IPS-NIHi7 (cell line): ENCODE measurements around the gene R3HDM2.

Experiments used
- DNase-seq: peaks from one replicate; pipeline ENCODE4 v3.0.0; 2012; ENCODE audit warnings: mixed read lengths; ENCODE audit errors: extremely low spot score

R3HDM2 gene

GRCh38 chr12:57240066-57240921 lies 190.5 kb downstream of the R3HDM2 start:
- DNase-seq = no peak

DNA sequence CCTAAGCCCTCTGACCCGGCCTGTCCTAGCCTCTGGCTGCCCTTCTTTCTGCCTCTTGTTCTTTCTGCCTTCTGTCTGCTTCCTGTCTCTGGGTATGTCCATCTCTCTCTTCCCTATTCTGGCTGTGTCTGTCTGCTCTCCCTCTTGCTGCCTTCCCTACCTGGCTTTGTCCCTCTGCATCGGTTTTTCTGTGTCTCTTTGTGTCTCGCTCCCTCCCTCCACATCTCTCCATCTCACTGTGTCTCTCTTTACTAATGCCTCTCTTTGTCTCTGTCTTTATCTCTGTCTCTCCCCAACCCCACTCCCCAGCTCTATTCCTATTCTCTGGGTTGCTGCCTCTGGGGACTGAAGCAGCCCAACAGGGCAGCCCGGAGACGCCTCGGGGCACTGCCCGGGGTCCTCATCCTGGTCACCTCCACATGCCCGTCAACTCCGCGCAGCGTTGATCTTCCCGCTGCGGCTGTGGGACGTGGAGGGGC lies 191.2 kb downstream of the R3HDM2 start:
- DNase-seq = no peak

DNA sequence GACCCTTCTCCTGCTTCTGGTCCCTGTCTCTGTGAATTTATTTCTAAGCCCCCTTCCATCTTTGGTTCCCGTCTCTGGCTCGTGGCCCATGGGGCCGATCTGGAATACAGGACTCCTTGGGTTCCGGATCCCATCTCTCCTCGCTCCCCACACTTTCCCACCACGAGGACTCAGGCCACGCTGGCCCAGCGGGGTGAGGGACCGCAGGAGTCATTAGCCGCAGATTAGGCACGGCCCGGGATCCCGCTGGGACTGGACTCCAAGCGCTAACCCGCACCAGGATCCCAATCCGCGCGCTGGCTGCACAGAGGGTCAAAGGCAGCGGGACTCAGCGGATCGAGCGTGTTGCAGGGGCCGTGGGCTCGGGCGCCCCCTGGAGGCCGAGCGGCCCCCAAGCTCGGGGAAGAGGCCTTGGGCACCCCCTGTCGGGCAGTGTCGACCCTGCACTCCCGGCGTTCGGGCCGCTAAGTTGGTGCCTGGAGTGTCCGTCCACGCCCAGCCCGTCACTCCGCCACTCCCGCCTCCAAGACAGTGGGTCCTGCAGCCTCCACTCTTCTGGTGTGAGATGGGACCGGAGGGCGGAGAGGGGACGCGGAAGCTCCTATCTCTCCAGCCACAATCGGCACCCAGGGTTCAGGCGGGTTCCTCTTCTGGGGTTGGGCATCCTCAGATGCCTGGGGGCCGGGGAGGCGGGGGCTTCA lies 191.8 kb downstream of the R3HDM2 start:
- DNase-seq = peak; percentile 90

DNA sequence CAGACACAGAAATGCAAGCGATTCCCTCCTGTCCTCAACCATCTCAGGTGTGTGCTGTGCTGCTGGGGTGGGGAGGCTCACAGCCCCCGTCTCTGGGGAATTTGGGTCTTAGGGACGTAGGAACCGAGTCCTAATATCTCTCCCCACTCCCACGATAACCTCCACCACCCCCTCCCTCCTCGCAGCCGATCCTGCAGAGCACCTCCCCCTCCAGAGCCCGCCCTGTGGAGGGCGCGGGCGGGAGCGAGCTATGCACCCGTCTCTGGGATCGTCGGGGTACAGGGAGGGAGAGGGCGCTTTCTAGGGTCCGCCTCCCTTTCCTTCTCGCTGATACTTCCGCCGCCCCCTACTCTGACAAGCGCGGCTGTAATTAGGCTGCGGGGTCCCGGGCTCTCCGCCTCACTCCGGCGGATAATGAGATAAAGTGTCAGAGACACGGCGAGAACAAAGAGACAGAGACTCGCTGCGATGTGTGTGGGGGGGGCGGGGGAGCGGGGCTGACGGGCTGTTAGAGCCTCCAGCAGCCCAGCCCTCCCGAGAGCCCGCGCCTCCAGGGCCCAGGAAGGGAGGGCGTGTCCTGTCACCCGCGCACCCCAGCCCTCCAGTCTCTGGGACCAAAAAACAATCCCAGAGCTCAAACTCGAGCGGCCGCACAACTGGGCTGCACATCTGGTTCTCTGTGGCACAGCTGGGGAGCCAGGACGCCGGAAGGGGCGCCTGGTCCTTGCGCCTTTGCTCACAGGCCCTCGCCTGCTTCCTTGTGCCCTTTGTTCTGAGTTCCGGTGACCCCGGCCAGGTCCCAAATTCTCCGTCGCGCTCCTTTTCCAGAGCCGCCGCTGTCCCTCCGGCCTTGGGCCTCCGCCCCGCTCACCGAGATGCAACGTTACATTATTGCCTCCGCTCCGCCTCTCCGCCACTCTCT lies 192.7 kb downstream of the R3HDM2 start:
- no peak for DNase-seq

DNA sequence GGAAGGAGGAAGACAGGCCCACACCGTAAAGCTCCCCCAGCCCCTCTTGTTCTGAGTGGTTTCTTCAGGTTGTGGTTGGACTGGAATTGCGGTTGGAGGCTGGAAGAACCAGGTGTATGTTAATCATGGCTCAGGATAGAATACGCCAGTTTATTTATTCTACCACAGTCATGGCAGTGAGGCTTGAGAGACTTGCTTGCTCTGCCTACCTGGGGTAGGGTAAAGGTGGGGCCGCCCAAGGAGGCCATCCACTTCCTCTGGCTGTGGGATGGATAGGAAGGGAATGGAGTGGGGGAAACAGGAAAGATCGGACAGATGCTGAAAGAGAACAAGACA lies 193.3 kb downstream of the R3HDM2 start:
- DNase-seq = no peak

DNA sequence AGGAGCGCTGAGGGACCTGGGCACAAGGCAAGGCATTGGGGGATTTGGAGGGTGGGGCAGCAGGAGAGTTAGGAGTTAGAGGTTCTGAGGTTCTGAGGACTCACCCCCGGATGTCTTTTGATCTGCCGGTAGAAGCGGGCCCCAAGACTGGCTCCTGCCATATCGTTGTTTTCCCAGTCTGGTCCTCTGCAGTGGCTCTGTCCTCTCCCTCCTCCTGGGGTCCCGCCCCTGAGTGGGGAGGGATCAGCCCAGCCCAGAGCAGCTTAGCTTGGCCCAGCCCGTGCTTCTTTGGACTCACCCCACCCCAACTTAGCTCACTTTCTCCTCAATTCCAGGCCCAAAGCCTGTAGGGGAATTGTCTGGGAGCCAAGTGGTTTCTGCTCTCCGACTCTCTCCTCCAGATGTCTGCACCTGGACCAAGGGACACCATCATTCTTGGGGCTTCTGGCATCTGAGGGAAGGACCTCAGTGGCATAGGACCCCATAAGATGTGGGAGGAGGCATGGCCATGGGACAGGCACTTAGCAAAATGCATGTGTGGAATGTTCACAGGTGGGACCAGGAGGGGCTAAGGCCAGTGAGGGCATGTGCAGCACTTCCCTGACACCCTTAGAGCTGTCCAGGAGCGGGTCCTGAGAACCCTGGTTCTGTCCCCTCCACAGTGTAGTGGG lies 193.8 kb downstream of the R3HDM2 start:
- no peak for DNase-seq

DNA sequence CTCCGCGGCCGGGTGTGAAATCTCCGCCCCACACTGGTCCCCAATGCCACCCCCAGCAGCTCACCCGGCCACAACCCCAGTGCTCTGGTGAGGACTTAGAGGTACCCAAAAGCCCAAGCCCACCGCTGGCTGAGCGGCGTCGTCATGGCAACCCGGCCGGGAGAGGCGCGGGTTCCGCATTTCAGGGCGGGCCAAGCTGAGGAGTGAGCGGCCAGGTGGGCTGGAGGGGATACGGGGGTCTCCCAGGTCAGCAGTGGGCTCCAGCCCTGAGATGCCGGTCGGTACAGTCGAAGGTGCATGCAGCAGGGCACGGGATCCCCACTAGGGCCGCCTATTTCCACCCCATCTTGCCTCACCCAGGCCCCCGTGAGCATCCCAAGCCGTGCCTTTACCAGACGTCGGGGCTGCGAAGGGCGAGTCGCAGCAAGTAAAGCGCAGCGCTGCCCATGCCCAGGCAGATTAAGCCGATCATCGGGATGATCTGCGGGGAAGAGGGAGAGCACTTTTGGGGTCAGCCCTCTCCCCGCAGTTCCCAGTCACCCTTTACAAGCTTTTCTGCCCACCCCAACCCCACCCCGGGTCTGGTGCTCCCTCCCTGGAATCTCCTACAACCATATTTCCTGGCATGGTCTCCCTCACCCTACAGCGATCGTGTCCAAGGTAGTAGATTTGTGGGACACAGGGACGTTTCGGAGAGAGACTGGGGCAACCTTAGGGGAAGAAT lies 194.5 kb downstream of the R3HDM2 start:
- no peak for DNase-seq

GRCh38 chr12:57235728-57236131 lies 195.1 kb downstream of the R3HDM2 start:
- DNase-seq = no peak

- no peak for DNase-seq
Observed at GRCh38 chr12:57235017-57235727, 195.7 kb downstream of the R3HDM2 start.

DNA sequence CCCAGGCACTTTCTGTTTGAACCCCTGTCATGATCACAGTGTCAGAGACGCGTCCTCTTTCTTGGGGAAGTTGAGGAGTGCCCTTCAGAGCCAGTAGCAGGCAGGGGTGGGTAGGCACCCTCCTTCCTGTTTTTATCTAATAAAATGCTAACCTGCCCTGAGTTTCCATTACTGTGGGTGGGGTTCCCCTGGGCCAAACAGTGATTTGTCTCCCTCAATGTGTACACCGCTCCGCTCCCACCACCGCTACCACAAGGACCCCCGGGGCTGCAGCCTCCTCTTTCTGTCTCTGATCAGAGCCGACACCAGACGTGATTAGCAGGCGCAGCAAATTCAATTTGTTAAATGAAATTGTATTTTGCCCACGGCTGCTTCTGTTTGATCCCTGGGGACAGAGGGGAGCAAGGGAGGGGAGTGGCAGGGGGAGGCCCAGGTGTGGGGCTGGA lies 196.2 kb downstream of the R3HDM2 start:
- no peak for DNase-seq

- no peak for DNase-seq
Observed at GRCh38 chr12:57234233-57234570, 196.6 kb downstream of the R3HDM2 start.

GRCh38 chr12:57233357-57234232 lies 197.2 kb downstream of the R3HDM2 start:
- DNase-seq = no peak

DNA sequence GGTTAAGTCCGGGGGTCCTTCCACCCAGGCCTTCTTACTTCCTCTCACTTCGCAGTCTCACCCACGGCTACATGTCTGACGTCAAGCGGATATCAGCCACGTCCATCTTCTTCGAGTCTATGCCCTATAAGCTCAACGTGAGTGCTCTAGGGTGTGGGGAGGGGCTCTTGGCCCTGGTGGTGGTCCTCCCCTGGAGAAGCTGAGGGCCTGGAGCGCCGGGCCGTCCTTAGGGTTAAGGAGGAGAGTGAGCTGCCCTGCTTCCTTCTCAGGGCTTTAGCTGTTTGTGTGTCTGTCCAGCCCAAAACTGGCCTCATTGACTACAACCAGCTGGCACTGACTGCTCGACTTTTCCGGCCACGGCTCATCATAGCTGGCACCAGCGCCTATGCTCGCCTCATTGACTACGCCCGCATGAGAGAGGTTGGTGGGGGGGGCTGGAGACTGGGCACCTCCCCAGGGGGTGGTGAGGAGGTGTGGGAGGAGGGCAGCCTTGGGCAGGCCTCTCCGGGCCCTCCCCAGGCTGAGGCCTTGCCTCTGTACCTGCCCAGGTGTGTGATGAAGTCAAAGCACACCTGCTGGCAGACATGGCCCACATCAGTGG lies 198.6 kb downstream of the R3HDM2 start:
- DNase-seq = no peak

DNA sequence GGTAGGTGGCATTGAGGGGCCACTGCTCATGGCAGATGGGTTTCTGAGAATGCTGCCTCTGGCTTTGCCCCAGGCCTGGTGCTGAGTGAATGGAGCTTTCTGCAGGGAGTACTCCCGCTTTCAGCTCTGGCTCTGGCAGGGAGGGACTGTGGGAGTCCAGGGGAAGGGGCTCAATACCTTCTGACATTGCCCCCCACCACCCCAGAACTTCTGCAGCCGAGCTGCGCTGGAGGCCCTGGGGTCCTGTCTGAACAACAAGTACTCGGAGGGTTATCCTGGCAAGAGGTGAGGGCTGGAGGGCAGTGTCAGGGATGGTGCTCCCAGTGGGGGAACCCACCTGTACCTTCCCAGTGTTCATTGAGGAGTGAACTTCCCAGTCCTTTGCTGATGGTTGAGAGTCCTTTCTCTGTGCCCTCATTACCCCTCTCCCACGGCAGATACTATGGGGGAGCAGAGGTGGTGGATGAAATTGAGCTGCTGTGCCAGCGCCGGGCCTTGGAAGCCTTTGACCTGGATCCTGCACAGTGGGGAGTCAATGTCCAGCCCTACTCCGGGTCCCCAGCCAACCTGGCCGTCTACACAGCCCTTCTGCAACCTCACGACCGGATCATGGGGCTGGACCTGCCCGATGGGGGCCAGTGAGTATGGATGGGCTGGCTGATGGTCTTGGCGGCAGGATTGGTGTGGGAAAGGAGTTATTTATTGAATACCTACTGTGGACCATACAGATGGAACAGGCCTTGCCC lies 199.4 kb downstream of the R3HDM2 start:
- no peak for DNase-seq

GRCh38 chr12:57230381-57231155 lies 200.3 kb downstream of the R3HDM2 start:
- DNase-seq = no peak

- DNase-seq = peak; percentile 96
Observed at GRCh38 chr12:57229634-57230380, 201.0 kb downstream of the R3HDM2 start, which contains the start of gene SHMT2. TSS of gene SHMT2 (plus strand) at chr12:57229711. CDS start at chr12:57229779, 68 bp downstream.
